DOHH2 (cell line): Measurements from ENCODE around the gene RUFY1.

Experiments
- H3F3A ChIP-seq: fragments of 200-600 bp; sonication (generic), shearing (Covaris generic); 2 replicates; pipeline ENCODE4 v1.6.0; 2016; ENCODE audit warnings: antibody characterized with exemption, mild to moderate bottlenecking; ENCODE audit not compliant: control insufficient read depth, insufficient read depth
- H3K27ac ChIP-seq: fragments of 200-600 bp; sonication (generic); 2 replicates; pipeline ENCODE4 v1.5.1; 2014; ENCODE audit warnings: low read depth, mild to moderate bottlenecking, low read length, moderate library complexity
- H3K27me3 ChIP-seq: fragments of 200-600 bp; sonication (generic); 2 replicates; pipeline ENCODE4 v1.6.1; 2014; ENCODE audit warnings: mild to moderate bottlenecking, low read length, mixed read lengths; ENCODE audit not compliant: control insufficient read depth
- H3K36me3 ChIP-seq: fragments of 200-600 bp; sonication (generic); 2 replicates; pipeline ENCODE4 v1.6.1; 2014; ENCODE audit warnings: mild to moderate bottlenecking, low read length, moderate library complexity, mixed read lengths; ENCODE audit not compliant: control insufficient read depth
- H3K4me1 ChIP-seq: fragments of 200-600 bp; sonication (generic); 2 replicates; pipeline ENCODE4 v1.6.1; 2014; ENCODE audit warnings: mild to moderate bottlenecking, low read length, mixed read lengths; ENCODE audit not compliant: control insufficient read depth
- H3K4me2 ChIP-seq: fragments of 200-600 bp; sonication (generic); 2 replicates; pipeline ENCODE4 v1.6.0; 2014; ENCODE audit warnings: mild to moderate bottlenecking, low read length, moderate library complexity
- H3K4me3 ChIP-seq: fragments of 200-600 bp; sonication (generic); 2 replicates; pipeline ENCODE4 v1.5.1; 2014; ENCODE audit warnings: mild to moderate bottlenecking, low read length, mixed read lengths
- H3K79me2 ChIP-seq: fragments of 200-600 bp; sonication (generic); 2 replicates; pipeline ENCODE4 v1.6.1; 2014; ENCODE audit warnings: mild to moderate bottlenecking, low read length, mixed read lengths; ENCODE audit not compliant: control insufficient read depth
- H3K9me2 ChIP-seq: fragments of 200-600 bp; sonication (generic); replicated peaks from 2 replicates; pipeline ENCODE4 v1.6.1; 2014; ENCODE audit warnings: mild to moderate bottlenecking, low read length, mixed read lengths; ENCODE audit not compliant: control insufficient read depth
- H3K9me3 ChIP-seq: fragments of 200-600 bp; sonication (generic); 2 replicates; pipeline ENCODE4 v1.6.1; 2014; ENCODE audit warnings: antibody characterized with exemption, low read length, mixed read lengths; ENCODE audit not compliant: control insufficient read depth, insufficient read depth
- H4K20me1 ChIP-seq: fragments of 200-600 bp; sonication (generic); 2 replicates; pipeline ENCODE4 v1.6.0; 2014; ENCODE audit warnings: low read depth, mild to moderate bottlenecking, antibody characterized with exemption, low read length, moderate library complexity; ENCODE audit not compliant: control insufficient read depth, insufficient read depth
- CTCF ChIP-seq: fragments of 200-600 bp; sonication (generic); IDR thresholded peaks from one replicate; pipeline ENCODE4 v1.5.1; 2014; ENCODE audit warnings: antibody characterized with exemption, mild to moderate bottlenecking, low read depth, low read length; ENCODE audit not compliant: poor library complexity, severe bottlenecking
- EZH2phosphoT487 ChIP-seq: fragments of 200-600 bp; sonication (generic); IDR thresholded peaks from 2 replicates; pipeline ENCODE4 v1.6.1; 2017; ENCODE audit warnings: borderline replicate concordance, mild to moderate bottlenecking, antibody characterized with exemption, low read length, moderate library complexity, mixed read lengths

Gene RUFY1

GRCh38 chr5:179533024-179533423, 17.3 kb upstream of the RUFY1 start:
- peaks cover 44% of the 10 kb centered on the region for H3K4me1 ChIP-seq
- H3K27ac ChIP-seq, result no peak overlapping the region

GRCh38 chr5:179533907-179534306, 16.4 kb upstream of the RUFY1 start:
- peaks cover 44% of the 10 kb centered on the region for H3K4me1 ChIP-seq
- H3K27ac ChIP-seq, result 0 out of 2 replicates have a peak overlapping the region, but pooled peaks have one; percentile 13
- H3F3A ChIP-seq, result no peaks in the 10 kb centered on the region; the same call in 1 of the 2 replicates
- H3K9me2 ChIP-seq, result no peaks in the 10 kb centered on the region
- no peaks in the 10 kb centered on the region for H4K20me1 ChIP-seq
- H3K36me3 ChIP-seq, result no peaks in the 10 kb centered on the region
- H3K4me3 ChIP-seq, result peak overlapping the region; percentile 70
- no peaks in the 10 kb centered on the region for H3K9me3 ChIP-seq
- no peaks in the 10 kb centered on the region for H3K27me3 ChIP-seq
- peaks cover 10% of the 10 kb centered on the region for H3K79me2 ChIP-seq
- peak overlapping the region; percentile 87 for H3K4me2 ChIP-seq
- TF ChIP-seq EZH2phosphoT487 (no peak), CTCF (no peak)

More at GRCh38 chr5:179533024-179533423, 17.3 kb upstream of the RUFY1 start:
- Histone ChIP-seq H3K27me3 (no peaks in the 10 kb centered on the region), H3K79me2 (peaks cover 10% of the 10 kb centered on the region), H3K9me2 (no peaks in the 10 kb centered on the region), H3K4me2 (no peak overlapping the region), H3K4me3 (no peak overlapping the region), H3F3A (no peaks in the 10 kb centered on the region; the same call in 1 of the 2 replicates), H3K36me3 (no peaks in the 10 kb centered on the region), H4K20me1 (no peaks in the 10 kb centered on the region), H3K9me3 (no peaks in the 10 kb centered on the region)
- TF ChIP-seq EZH2phosphoT487 (no peak), CTCF (no peak)

- Histone ChIP-seq H3K79me2 (peaks cover 10% of the 10 kb centered on the region), H3K9me3 (no peaks in the 10 kb centered on the region), H3K4me2 (peak overlapping the region; percentile 87), H3K27ac (0 out of 2 replicates have a peak overlapping the region, but pooled peaks have one; percentile 13), H3K27me3 (no peaks in the 10 kb centered on the region), H3F3A (no peaks in the 10 kb centered on the region; the same call in 1 of the 2 replicates), H3K4me3 (peak overlapping the region; percentile 70), H3K36me3 (no peaks in the 10 kb centered on the region), H3K9me2 (no peaks in the 10 kb centered on the region), H4K20me1 (no peaks in the 10 kb centered on the region), H3K4me1 (peaks cover 44% of the 10 kb centered on the region)
- TF ChIP-seq EZH2phosphoT487 (no peak), CTCF (no peak)
These were observed 15.9 kb upstream of the RUFY1 start for GRCh38 chr5:179534431-179534830.
